ENCODE data around the gene PTGDR2.

DNA sequence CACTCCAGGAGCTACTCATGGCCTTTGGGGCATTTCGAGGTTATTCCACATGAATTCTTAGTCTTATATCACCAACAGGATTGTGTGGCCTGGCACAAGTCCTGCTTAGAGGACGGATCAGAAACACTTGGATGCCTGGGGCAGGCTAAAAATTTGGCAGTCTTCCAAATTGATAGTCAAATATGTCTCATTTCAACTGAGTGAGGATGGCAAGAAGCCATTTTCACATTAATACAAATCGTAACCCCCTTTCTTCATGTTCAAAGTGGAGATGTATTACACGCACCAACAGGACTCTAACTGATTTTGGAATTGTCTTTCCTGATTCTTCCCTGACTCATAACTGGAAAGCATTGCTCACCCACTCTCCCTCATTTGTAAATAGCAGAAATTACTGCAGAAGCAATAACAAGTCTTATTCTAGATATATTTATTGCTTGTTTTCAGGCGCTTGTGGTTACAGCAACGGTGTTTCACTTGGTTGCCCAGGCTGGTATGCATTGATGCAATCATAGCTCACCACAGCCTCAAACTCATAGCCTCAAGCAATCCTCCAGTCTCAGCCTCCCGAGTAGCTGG lies 24.2 kb downstream of the PTGDR2 start:
- TF ChIP-seq, protein P1, sequence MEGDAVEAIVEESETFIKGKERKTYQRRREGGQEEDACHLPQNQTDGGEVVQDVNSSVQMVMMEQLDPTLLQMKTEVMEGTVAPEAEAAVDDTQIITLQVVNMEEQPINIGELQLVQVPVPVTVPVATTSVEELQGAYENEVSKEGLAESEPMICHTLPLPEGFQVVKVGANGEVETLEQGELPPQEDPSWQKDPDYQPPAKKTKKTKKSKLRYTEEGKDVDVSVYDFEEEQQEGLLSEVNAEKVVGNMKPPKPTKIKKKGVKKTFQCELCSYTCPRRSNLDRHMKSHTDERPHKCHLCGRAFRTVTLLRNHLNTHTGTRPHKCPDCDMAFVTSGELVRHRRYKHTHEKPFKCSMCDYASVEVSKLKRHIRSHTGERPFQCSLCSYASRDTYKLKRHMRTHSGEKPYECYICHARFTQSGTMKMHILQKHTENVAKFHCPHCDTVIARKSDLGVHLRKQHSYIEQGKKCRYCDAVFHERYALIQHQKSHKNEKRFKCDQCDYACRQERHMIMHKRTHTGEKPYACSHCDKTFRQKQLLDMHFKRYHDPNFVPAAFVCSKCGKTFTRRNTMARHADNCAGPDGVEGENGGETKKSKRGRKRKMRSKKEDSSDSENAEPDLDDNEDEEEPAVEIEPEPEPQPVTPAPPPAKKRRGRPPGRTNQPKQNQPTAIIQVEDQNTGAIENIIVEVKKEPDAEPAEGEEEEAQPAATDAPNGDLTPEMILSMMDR (IDR thresholded peaks at IDR 0.05) = no peak
- no peak for TF ChIP-seq POLR2A (IDR thresholded peaks at IDR 0.05)
